ENCODE measurements around the gene LAT.
"Not testable (repeated sequence)": the region's sequence is repeated elsewhere in the genome, so short reads cannot be mapped to it uniquely, and the experiment has no call there.

The LAT gene

GRCh38 chr16:28977703-28978662, 6.9 kb upstream of the LAT start:
- no peak for DNase-seq

- DNase-seq, result not testable (repeated sequence)
These were observed 4.5 kb upstream of the LAT start for GRCh38 chr16:28980330-28980729.

- DNase-seq, result no peak
These were observed 3.9 kb upstream of the LAT start for GRCh38 chr16:28980929-28981328.

- no peak for DNase-seq
These were observed 3.3 kb upstream of the LAT start for GRCh38 chr16:28981517-28981916.

GRCh38 chr16:28982418-28982817, 2.4 kb upstream of the LAT start:
- no peak for DNase-seq

- no peak for DNase-seq
These were observed 1.9 kb upstream of the LAT start for GRCh38 chr16:28982949-28983348.

GRCh38 chr16:28983644-28984043, 1.2 kb upstream of the LAT start:
- no peak for DNase-seq

GRCh38 chr16:28984091-28984490, 761 bp upstream of the LAT start:
- DNase-seq, result no peak

- DNase-seq, result no peak
These were observed 574 bp downstream of the LAT start for GRCh38 chr16:28985211-28986041.

GRCh38 chr16:28986046-28986445, 1.2 kb downstream of the LAT start:
- no peak for DNase-seq

- no peak for DNase-seq
These were observed 1.6 kb downstream of the LAT start for GRCh38 chr16:28986492-28986891.

GRCh38 chr16:28987170-28987853, 2.5 kb downstream of the LAT start:
- no peak for DNase-seq

GRCh38 chr16:28989363-28989762, 4.5 kb downstream of the LAT start:
- no peak for DNase-seq

- no peak for DNase-seq
These were observed 5.7 kb downstream of the LAT start for GRCh38 chr16:28990375-28991040.

- no peak for DNase-seq
These were observed 6.8 kb downstream of the LAT start for GRCh38 chr16:28991687-28992086.

GRCh38 chr16:28992496-28992895, 7.6 kb downstream of the LAT start:
- DNase-seq, result no peak

- no peak for DNase-seq
These were observed 14.0 kb downstream of the LAT start for GRCh38 chr16:28998837-28999236.

GRCh38 chr16:28999577-28999976, 14.7 kb downstream of the LAT start:
- no peak for DNase-seq

GRCh38 chr16:29000019-29000418, 15.2 kb downstream of the LAT start:
- DNase-seq, result no peak

GRCh38 chr16:29004496-29005139, 19.8 kb downstream of the LAT start:
- DNase-seq, result not testable (repeated sequence)

GRCh38 chr16:29007730-29008593, 23.1 kb downstream of the LAT start:
- no peak for DNase-seq

Data from SHP77 treated with DMSO at 0.1 percent for 48 hours (cell line).